ENCODE data around the gene SETD6.

DNA sequence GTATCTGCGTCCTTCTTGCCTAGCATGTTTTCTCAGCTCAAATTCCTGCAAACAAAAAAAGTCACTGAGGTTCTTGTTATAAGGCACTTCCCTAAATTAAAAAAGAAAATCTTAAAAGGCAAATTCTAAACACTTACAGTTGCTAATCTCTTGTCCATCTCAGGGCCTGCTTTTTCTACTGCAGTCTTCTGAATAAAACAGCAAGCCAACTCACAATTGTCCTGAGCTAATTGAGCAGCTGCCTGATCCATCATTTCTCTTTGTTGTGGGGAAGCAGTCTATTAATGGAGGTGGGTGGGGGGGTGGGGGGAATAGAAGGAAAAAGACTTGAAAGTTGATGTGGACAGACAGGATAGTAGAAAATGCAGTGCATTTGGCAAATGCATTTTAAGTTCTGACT lies 27.0 kb downstream of the SETD6 start:
- TF ChIP-seq, protein P1, sequence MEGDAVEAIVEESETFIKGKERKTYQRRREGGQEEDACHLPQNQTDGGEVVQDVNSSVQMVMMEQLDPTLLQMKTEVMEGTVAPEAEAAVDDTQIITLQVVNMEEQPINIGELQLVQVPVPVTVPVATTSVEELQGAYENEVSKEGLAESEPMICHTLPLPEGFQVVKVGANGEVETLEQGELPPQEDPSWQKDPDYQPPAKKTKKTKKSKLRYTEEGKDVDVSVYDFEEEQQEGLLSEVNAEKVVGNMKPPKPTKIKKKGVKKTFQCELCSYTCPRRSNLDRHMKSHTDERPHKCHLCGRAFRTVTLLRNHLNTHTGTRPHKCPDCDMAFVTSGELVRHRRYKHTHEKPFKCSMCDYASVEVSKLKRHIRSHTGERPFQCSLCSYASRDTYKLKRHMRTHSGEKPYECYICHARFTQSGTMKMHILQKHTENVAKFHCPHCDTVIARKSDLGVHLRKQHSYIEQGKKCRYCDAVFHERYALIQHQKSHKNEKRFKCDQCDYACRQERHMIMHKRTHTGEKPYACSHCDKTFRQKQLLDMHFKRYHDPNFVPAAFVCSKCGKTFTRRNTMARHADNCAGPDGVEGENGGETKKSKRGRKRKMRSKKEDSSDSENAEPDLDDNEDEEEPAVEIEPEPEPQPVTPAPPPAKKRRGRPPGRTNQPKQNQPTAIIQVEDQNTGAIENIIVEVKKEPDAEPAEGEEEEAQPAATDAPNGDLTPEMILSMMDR (IDR thresholded peaks at IDR 0.05), result no peak
- no peak for TF ChIP-seq POLR2A (IDR thresholded peaks at IDR 0.05)

Measured in esophagus squamous epithelium (tissue), 4 donors.